ENCODE results near the gene MTOR. TPM values are rescaled to one million over a fixed set of nuclear protein-coding genes. Genes with fewer than 3 reads are reported as not detected.

Gene MTOR
- polyA plus RNA-seq, 1 of the 3 experiments (the other 2 are of a cell fraction) = 20.9 TPM

DNA sequence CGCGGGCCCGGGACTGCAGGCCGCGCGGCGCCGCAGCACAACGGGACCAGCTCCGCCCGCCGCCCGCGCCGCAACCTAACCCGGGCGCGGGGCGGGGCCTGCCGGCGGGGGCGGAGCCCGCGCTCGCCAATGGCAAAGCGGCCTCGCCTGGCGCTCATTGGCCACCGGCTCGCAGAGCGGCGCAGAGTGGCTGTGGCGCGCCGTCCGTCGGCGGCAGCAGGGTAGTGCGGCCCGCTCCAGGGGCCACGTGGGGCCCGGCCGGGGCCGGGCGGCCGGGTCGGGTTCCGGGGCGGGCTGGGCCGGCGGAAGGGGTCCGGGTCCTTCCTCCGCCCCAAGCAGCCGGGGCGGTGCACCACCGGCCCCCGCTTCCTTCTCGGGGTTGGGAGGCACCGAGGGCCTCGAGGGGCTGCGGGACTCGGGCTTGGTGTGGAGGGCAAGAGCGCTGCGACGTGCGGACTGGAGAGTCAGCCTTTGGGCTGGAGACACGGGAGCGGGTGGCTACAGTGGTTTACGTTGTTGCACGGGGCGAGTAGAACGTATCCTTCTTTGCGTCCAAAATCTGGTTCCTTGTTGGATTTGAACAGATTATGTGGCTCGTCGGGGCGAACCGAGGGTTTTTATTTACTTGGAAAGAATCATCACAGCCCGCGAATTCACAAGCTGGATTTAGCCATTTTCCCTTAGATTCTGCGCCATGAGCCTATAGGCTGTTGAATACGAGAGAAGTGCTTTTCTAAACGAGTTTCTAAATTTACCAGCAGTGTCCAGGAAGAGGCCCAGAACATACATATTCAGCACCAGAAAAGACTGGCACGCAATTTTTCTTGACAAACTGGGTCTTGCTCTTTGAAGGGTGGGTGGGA is 202.2 kb downstream of the MTOR start, which contains the start of gene SRM:
SRM (minus strand) TSS at position 51 of the 863 bp plus-strand sequence. CDS start 75 bp downstream, outside the sequence.
- 3% methylated on average over 14 of the region's 83 CpGs for WGBS (ENCODE audit: low lambda C conversion rate)
- H3K9me3 ChIP-seq = no peaks in the 10 kb centered on the region
- H3F3A ChIP-seq (replicated peaks; ENCODE audit: insufficient read depth) = peaks cover 10% of the 10 kb centered on the region
- H4K20me1 ChIP-seq (ENCODE audit: insufficient read depth) = no peaks in the 10 kb centered on the region
- peaks cover 5 to 13% of the 10 kb centered on the region in 2 experiments; a peak in 3 of 4 replicates for H3K4me1 ChIP-seq (ENCODE audit: control insufficient read depth in 1 of 2, insufficient read depth in 2 of 2, low read depth in 1 of 2, low read length in 1 of 2)
- peak within 1 kb of the TSS; percentile 86 to 87 for H3K4me3 ChIP-seq (ENCODE audit: low read depth in 2 of 2, low read length in 1 of 2)
- peak within 1 kb of the TSS; percentile 99 for H3K4me2 ChIP-seq
- peaks cover 10 to 18% of the 10 kb centered on the region in 2 experiments for H3K36me3 ChIP-seq (replicated peaks in 1 of 2; ENCODE audit: control insufficient read depth in 1 of 2, insufficient read depth in 2 of 2, low read length in 1 of 2)
- H3K27me3 ChIP-seq (ENCODE audit: insufficient read depth) = no peaks in the 10 kb centered on the region
- H3K27ac ChIP-seq (ENCODE audit: low read depth in 2 of 2, low read length in 1 of 2) = peak within 1 kb of the TSS; percentile 69 to 85
- peak within 1 kb of the TSS; percentile 73 for H3K9ac ChIP-seq
- H2AFZ ChIP-seq (ENCODE audit: low read depth) = peak within 1 kb of the TSS; percentile 88
- peak; percentile 99 for DNase-seq
- POLR2A ChIA-PET = interaction anchor here (0.7 to 1.5 kb wide), 5 partner anchors 9 to 115 kb away, joined by 3 to 4 read pairs (median 3); partner anchors contain the start of gene EXOSC10
- no peaks in the 10 kb centered on the region for H3K9me2 ChIP-seq
- H3K79me2 ChIP-seq (ENCODE audit: insufficient read depth) = peaks cover 31% of the 10 kb centered on the region
- CTCF ChIA-PET = interaction anchor here (0.8 to 5.3 kb wide), 7 partner anchors 10 to 585 kb away, joined by 3 to 49 read pairs (median 4); no protein-coding TSS in a partner anchor
- TF ChIP-seq FOSL2 (IDR thresholded peaks at IDR 0.05; ENCODE audit: borderline replicate concordance, low read depth) (no peak), FOXJ3 (CRISPR knock-in tag; IDR thresholded peaks at IDR 0.05) (no peak), TCF12 (IDR thresholded peaks at IDR 0.05) (no peak), MEF2A (IDR thresholded peaks at IDR 0.05; ENCODE audit: borderline replicate concordance, low read depth) (no peak), RXRA (IDR thresholded peaks at IDR 0.05; ENCODE audit: borderline replicate concordance, low read depth) (no peak), YY1 (IDR thresholded peaks at IDR 0.05; ENCODE audit: low read depth) (no peak), FOXM1 (IDR thresholded peaks at IDR 0.05; ENCODE audit: low read depth) (no peak), MXI1 (IDR thresholded peaks at IDR 0.05; ENCODE audit: low read depth, low read length) (peak; percentile 98), RAD21 (IDR thresholded peaks at IDR 0.05; ENCODE audit: low read length) (no peak), RFX5 (IDR thresholded peaks at IDR 0.05; ENCODE audit: low read length) (no peak), JUND (IDR thresholded peaks at IDR 0.05) (no peak), TAF1 (IDR thresholded peaks at IDR 0.05; ENCODE audit: borderline replicate concordance, low read depth, low read length) (peak; percentile 51; the same call in 1 of the 2 replicates), GABPA (IDR thresholded peaks at IDR 0.05; ENCODE audit: low read depth) (peak; percentile 68), SIN3A (IDR thresholded peaks at IDR 0.05; ENCODE audit: borderline replicate concordance, low read depth, low read length) (0 out of 2 replicates have a peak, but pooled peaks have one; percentile 22), CHD2 (IDR thresholded peaks at IDR 0.05; ENCODE audit: low read length, partially characterized antibody) (peak; percentile 62)
- TF ChIP-seq, protein P1, sequence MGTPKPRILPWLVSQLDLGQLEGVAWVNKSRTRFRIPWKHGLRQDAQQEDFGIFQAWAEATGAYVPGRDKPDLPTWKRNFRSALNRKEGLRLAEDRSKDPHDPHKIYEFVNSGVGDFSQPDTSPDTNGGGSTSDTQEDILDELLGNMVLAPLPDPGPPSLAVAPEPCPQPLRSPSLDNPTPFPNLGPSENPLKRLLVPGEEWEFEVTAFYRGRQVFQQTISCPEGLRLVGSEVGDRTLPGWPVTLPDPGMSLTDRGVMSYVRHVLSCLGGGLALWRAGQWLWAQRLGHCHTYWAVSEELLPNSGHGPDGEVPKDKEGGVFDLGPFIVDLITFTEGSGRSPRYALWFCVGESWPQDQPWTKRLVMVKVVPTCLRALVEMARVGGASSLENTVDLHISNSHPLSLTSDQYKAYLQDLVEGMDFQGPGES (IDR thresholded peaks at IDR 0.05; ENCODE audit: low read depth, low read length) = peak; percentile 57; the same call in 1 of the 2 replicates
- TF ChIP-seq, protein P2, sequence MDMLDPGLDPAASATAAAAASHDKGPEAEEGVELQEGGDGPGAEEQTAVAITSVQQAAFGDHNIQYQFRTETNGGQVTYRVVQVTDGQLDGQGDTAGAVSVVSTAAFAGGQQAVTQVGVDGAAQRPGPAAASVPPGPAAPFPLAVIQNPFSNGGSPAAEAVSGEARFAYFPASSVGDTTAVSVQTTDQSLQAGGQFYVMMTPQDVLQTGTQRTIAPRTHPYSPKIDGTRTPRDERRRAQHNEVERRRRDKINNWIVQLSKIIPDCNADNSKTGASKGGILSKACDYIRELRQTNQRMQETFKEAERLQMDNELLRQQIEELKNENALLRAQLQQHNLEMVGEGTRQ (IDR thresholded peaks at IDR 0.05; ENCODE audit: borderline replicate concordance, low read depth, low read length) = 0 out of 2 replicates have a peak, but pooled peaks have one; percentile 41
- TF ChIP-seq, protein P3, sequence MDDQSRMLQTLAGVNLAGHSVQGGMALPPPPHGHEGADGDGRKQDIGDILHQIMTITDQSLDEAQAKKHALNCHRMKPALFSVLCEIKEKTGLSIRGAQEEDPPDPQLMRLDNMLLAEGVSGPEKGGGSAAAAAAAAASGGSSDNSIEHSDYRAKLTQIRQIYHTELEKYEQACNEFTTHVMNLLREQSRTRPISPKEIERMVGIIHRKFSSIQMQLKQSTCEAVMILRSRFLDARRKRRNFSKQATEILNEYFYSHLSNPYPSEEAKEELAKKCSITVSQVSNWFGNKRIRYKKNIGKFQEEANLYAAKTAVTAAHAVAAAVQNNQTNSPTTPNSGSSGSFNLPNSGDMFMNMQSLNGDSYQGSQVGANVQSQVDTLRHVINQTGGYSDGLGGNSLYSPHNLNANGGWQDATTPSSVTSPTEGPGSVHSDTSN (IDR thresholded peaks at IDR 0.05) = peak; percentile 90
- TF ChIP-seq, protein P4, sequence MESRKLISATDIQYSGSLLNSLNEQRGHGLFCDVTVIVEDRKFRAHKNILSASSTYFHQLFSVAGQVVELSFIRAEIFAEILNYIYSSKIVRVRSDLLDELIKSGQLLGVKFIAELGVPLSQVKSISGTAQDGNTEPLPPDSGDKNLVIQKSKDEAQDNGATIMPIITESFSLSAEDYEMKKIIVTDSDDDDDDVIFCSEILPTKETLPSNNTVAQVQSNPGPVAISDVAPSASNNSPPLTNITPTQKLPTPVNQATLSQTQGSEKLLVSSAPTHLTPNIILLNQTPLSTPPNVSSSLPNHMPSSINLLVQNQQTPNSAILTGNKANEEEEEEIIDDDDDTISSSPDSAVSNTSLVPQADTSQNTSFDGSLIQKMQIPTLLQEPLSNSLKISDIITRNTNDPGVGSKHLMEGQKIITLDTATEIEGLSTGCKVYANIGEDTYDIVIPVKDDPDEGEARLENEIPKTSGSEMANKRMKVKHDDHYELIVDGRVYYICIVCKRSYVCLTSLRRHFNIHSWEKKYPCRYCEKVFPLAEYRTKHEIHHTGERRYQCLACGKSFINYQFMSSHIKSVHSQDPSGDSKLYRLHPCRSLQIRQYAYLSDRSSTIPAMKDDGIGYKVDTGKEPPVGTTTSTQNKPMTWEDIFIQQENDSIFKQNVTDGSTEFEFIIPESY (IDR thresholded peaks at IDR 0.05; ENCODE audit: borderline replicate concordance, low read depth) = no peak
- TF ChIP-seq, protein P5, sequence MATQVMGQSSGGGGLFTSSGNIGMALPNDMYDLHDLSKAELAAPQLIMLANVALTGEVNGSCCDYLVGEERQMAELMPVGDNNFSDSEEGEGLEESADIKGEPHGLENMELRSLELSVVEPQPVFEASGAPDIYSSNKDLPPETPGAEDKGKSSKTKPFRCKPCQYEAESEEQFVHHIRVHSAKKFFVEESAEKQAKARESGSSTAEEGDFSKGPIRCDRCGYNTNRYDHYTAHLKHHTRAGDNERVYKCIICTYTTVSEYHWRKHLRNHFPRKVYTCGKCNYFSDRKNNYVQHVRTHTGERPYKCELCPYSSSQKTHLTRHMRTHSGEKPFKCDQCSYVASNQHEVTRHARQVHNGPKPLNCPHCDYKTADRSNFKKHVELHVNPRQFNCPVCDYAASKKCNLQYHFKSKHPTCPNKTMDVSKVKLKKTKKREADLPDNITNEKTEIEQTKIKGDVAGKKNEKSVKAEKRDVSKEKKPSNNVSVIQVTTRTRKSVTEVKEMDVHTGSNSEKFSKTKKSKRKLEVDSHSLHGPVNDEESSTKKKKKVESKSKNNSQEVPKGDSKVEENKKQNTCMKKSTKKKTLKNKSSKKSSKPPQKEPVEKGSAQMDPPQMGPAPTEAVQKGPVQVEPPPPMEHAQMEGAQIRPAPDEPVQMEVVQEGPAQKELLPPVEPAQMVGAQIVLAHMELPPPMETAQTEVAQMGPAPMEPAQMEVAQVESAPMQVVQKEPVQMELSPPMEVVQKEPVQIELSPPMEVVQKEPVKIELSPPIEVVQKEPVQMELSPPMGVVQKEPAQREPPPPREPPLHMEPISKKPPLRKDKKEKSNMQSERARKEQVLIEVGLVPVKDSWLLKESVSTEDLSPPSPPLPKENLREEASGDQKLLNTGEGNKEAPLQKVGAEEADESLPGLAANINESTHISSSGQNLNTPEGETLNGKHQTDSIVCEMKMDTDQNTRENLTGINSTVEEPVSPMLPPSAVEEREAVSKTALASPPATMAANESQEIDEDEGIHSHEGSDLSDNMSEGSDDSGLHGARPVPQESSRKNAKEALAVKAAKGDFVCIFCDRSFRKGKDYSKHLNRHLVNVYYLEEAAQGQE (IDR thresholded peaks at IDR 0.05; ENCODE audit: low read depth, low read length) = no peak
- TF ChIP-seq, protein P6, sequence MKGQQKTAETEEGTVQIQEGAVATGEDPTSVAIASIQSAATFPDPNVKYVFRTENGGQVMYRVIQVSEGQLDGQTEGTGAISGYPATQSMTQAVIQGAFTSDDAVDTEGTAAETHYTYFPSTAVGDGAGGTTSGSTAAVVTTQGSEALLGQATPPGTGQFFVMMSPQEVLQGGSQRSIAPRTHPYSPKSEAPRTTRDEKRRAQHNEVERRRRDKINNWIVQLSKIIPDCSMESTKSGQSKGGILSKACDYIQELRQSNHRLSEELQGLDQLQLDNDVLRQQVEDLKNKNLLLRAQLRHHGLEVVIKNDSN (IDR thresholded peaks at IDR 0.05; ENCODE audit: borderline replicate concordance, low read depth) = peak; percentile 78
- TF ChIP-seq, protein P7, sequence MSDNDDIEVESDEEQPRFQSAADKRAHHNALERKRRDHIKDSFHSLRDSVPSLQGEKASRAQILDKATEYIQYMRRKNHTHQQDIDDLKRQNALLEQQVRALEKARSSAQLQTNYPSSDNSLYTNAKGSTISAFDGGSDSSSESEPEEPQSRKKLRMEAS (IDR thresholded peaks at IDR 0.05; ENCODE audit: low read depth) = peak; percentile 75; the same call in 1 of the 2 replicates
